Keratinocyte (primary cell): Measurements from ENCODE around the gene CCDC18.

Experiments
- EZH2 ChIP-seq: IDR thresholded peaks from one replicate; pipeline ENCODE4 v1.6.1; 2012; ENCODE audit warnings: inconsistent platforms, mild to moderate bottlenecking, low read length, moderate library complexity
- TF ChIP-seq, protein P1 (sequence below), 3 experiments: IDR thresholded peaks in 1 of 3; conservative IDR thresholded peaks in 1 of 3; optimal IDR thresholded peaks in 1 of 3; 2 replicates in 2 of 3; 3 replicates in 1 of 3; pipeline versions ENCODE3 to v1.5.1; 2011; ENCODE audit warnings: low read length in 3 of 3, mild to moderate bottlenecking in 3 of 3, moderate library complexity in 2 of 3, control low read depth in 1 of 3, inconsistent platforms in 1 of 3; ENCODE audit not compliant: insufficient read depth in 2 of 3; ENCODE audit errors: extremely low read depth in 1 of 3

DNA sequence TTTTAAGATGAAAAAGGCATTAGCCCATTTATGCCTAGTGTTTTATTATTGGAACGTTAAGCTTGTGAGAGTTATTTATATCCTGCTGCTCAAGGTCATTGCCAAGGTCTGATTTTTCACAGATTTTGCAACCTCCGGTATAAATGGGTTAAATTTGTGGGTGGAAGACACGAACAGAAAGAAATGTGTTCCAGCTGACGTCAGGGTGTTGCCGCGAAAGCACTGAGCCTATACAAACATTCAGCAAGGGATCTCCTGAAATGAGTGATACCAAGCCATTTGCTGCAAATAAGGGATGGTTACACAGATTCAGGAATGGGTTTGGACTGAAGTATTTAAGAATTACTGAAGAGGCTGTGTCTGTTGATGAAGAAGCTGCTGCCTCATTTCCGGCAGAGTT, 32.5 kb upstream of the CCDC18 start:
- TF ChIP-seq, protein P1, sequence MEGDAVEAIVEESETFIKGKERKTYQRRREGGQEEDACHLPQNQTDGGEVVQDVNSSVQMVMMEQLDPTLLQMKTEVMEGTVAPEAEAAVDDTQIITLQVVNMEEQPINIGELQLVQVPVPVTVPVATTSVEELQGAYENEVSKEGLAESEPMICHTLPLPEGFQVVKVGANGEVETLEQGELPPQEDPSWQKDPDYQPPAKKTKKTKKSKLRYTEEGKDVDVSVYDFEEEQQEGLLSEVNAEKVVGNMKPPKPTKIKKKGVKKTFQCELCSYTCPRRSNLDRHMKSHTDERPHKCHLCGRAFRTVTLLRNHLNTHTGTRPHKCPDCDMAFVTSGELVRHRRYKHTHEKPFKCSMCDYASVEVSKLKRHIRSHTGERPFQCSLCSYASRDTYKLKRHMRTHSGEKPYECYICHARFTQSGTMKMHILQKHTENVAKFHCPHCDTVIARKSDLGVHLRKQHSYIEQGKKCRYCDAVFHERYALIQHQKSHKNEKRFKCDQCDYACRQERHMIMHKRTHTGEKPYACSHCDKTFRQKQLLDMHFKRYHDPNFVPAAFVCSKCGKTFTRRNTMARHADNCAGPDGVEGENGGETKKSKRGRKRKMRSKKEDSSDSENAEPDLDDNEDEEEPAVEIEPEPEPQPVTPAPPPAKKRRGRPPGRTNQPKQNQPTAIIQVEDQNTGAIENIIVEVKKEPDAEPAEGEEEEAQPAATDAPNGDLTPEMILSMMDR (optimal IDR thresholded peaks at IDR 0.05 in 1 of 3, IDR thresholded peaks at IDR 0.05 in 1 of 3, conservative IDR thresholded peaks at IDR 0.05 in 1 of 3; ENCODE audit: extremely low read depth in 1 of 3, insufficient read depth in 2 of 3, low read length in 3 of 3) = no peak
- no peak for TF ChIP-seq EZH2
